HEK293T (cell line): ENCODE data around the gene NCLN.
"Not testable (repeated sequence)": the region's sequence is repeated elsewhere in the genome, so short reads cannot be mapped to it uniquely, and the experiment has no call there.

ENCODE experiments used
- ARNT ChIP-seq: fragments of 450-650 bp; IDR thresholded peaks from 2 replicates; pipeline ENCODE4 v1.6.1; 2017; ENCODE audit warnings: mild to moderate bottlenecking
- BHLHE40 ChIP-seq: fragments of 450-650 bp; IDR thresholded peaks from 2 replicates; pipeline ENCODE4 v1.6.1; 2016; ENCODE audit warnings: mild to moderate bottlenecking, moderate library complexity, borderline replicate concordance
- FOXA1 ChIP-seq: fragments of 450-650 bp; IDR thresholded peaks from 2 replicates; pipeline ENCODE4 v1.6.1; 2016; ENCODE audit warnings: mild to moderate bottlenecking
- FOXK2 ChIP-seq: fragments of 450-650 bp; IDR thresholded peaks from 2 replicates; pipeline ENCODE4 v1.6.1; 2016; ENCODE audit warnings: mild to moderate bottlenecking
- FOXM1 ChIP-seq: fragments of 450-650 bp; IDR thresholded peaks from 2 replicates; pipeline ENCODE4 v1.6.1; 2017; ENCODE audit warnings: mild to moderate bottlenecking, borderline replicate concordance
- L3MBTL2 ChIP-seq: fragments of 450-650 bp; conservative IDR thresholded peaks from 2 replicates; pipeline ENCODE4 v1.6.1; 2016; ENCODE audit warnings: mild to moderate bottlenecking
- NFRKB ChIP-seq: fragments of 450-650 bp; IDR thresholded peaks from 2 replicates; pipeline ENCODE4 v1.6.1; 2016; ENCODE audit warnings: mild to moderate bottlenecking, moderate library complexity
- SP1 ChIP-seq: fragments of 450-650 bp; IDR thresholded peaks from 2 replicates; pipeline ENCODE4 v1.6.1; 2017
- SUZ12 ChIP-seq: fragments of 450-650 bp; IDR thresholded peaks from 2 replicates; pipeline ENCODE4 v1.6.1; 2016; ENCODE audit warnings: mild to moderate bottlenecking
- TARDBP ChIP-seq: fragments of 450-650 bp; IDR thresholded peaks from 2 replicates; pipeline ENCODE4 v1.6.1; 2016
- ZNF384 ChIP-seq: fragments of 450-650 bp; IDR thresholded peaks from 2 replicates; pipeline ENCODE4 v1.6.1; 2016
- TF ChIP-seq, protein P1 (sequence below): fragments of 450-650 bp; IDR thresholded peaks from 2 replicates; pipeline ENCODE4 v1.6.1; 2016

DNA sequence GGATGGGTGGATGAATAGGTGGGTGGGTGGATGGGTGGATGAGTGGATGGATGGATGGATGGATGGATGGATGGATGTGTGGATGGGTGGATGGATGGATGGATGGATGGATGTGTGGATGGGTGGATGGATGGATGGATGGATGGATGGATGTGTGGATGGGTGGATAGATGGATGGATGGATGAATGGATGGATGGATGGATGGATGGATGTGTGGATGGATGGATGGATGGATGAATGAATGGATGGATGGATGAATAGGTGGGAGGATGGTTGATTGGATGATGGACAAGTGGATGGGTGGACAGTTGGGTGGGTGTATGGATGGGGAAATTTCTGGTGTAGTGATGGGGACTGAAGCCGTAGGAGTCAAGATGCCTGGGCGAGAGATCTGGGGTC, 49.9 kb downstream of the NCLN start:
- not testable (repeated sequence) for TF ChIP-seq FOXM1, FOXK2, ARNT, ZNF384, SUZ12, FOXA1, SP1, L3MBTL2, NFRKB, BHLHE40, TARDBP
- TF ChIP-seq, protein P1, sequence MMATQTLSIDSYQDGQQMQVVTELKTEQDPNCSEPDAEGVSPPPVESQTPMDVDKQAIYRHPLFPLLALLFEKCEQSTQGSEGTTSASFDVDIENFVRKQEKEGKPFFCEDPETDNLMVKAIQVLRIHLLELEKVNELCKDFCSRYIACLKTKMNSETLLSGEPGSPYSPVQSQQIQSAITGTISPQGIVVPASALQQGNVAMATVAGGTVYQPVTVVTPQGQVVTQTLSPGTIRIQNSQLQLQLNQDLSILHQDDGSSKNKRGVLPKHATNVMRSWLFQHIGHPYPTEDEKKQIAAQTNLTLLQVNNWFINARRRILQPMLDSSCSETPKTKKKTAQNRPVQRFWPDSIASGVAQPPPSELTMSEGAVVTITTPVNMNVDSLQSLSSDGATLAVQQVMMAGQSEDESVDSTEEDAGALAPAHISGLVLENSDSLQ, result not testable (repeated sequence)
